GM08714 (cell line): ENCODE data around the gene KSR2.
"Not testable (repeated sequence)": the region's sequence is repeated elsewhere in the genome, so short reads cannot be mapped to it uniquely, and the experiment has no call there.

Experiments
- H3K4me3 ChIP-seq: fragments of 200-500 bp; sonication (Bioruptor generic); 2 replicates; pipeline ENCODE4 v1.5.1; 2014; ENCODE audit warnings: mild to moderate bottlenecking, low read length, inconsistent platforms
- ZNF274 ChIP-seq: IDR thresholded peaks from 2 replicates; pipeline ENCODE4 v1.6.1; 2012; ENCODE audit warnings: mild to moderate bottlenecking, low read depth, low read length

KSR2 gene

DNA sequence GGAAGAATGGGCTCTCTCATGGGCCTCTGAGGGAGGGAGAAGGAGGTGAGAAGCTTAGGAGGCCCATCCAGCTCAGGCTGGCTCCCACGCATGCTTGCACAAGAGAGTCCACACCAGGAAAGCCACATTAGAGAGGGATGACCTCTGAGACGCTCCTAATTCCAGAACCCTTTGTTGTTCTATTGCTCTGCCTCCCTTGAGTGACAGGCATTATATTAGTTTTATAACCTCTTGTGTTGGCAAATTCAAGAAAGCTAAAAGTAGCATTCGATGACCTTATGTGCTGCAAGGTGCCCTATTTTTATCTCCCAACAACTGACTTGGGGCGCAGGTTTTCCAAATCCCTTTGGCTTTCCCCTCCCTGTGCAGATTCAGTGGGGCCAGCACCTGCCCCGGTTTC, 190.1 kb downstream of the KSR2 start:
- TF ChIP-seq ZNF274: no peak
- H3K4me3 ChIP-seq: no peak overlapping the region

DNA sequence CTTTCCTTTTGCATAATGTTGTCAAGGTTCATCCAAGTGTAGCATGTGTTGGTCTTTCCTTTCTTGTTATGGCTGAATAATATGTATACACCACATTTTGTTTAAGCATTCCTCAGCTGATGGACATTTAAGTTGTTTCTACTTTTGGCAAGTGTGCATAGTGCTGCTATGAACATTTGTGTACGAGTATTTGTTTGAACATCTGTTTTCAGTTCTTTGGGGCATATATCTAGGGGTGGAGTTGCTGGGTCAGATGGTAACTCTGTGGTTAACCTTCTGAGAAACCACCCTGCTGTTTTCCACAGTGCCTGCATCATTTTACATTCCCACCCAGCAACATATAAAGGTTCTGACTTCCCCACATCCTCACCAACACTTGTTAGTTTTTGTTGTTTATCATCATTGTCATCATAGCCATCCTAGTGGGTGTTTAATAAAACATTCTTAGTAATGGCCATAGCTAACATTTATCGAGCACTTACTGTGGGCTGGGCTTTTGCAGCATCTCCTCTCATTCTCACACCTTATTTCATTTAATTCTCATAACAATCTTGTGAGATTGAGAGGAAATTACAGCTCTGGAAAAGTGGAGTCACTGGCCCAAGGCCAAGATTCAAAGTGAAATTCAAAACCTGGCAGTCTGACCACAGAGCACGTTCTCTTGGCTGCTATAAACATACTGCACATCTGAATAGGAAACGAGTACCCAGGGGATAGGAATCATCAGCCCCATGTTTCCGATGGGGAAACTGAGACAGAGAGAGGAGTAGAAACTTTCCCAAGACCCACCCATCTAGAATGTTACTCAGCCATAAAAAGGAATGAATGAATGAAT, 193.6 kb downstream of the KSR2 start:
- no peak overlapping the region for H3K4me3 ChIP-seq
- no peak for TF ChIP-seq ZNF274

DNA sequence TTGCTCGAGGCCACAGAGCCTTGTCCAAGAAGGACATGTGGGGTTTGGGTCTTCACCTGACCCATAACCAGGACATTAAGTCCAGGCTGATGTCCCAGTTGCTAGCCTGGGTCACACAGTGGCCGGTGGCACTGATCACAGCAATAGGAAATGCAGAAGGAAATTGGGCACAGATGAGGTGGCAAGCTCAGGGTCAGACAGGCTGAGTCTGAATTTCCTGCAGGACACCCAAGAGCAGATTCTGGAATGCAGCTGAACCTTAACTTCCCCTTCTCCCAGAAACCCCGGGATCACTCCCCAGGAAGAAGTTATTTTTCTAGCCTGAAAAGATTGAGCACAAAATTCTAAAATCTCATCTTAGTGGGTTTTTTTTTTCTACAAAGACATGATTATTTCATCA, 199.9 kb downstream of the KSR2 start:
- TF ChIP-seq ZNF274: no peak
- no peak overlapping the region for H3K4me3 ChIP-seq

DNA sequence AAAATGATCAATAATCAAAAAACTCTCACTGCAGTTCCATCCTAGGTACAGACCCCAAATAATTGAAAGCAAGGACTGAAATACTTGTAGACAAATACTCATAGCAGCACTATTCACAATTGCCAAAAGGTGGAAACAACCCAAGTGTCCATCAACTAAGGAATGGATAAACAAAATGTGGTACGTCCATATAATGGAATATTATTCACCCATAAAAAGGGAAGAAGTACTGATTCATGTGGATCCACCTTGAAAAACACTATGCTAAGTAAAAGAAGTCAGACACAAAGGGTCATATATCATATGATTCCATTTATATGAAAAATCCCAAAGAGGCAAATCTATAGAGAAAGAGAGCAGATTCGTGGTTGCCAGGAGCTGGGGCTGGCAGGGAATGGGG, 202.8 kb downstream of the KSR2 start:
- no peak for TF ChIP-seq ZNF274
- no peak overlapping the region for H3K4me3 ChIP-seq

DNA sequence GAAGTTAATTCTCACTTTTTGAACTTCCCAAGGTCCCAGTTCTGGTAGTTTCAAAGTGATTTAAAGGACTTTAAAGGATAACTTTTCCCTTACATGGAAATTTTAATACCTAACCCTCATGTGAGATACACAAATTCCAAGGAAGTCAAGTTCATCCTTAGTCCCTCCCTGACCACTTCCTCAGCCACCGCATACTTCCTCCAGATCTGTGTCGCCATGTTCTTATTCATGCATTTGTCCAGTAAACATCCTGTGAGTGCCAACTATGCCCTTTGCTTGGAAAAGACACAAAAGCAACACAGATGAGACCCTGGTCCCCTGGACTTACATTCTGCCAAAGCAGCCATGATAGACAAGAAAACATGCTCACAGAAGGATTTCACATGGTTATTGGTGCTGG, 206.6 kb downstream of the KSR2 start:
- TF ChIP-seq ZNF274: no peak

DNA sequence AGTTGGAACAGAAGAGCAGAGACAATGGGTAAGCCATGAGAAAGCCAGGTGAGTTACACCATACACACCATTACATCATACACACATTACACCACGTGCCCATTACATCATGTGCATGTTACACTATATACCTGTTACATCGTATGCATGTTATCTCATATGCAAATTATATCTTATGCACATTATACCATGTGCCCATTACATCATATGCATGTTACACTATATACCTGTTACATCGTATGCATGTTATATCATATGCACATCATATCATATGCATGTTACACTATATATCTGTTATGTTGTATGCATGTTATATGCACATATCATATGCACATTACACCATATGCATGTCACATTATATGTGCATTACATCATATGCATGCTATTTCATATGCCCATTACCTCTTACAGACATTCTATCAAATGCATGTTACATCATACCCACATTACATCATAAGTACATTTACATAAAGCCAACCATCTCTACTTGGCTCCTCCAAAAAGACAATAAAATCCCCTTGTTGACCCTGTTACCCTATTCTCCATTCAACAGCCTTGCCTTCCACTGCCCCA, 207.2 kb downstream of the KSR2 start:
- H3K4me3 ChIP-seq: no peak overlapping the region
- no peak for TF ChIP-seq ZNF274

More for the DNA sequence above, 206.6 kb downstream of the KSR2 start:
- no peak overlapping the region for H3K4me3 ChIP-seq

DNA sequence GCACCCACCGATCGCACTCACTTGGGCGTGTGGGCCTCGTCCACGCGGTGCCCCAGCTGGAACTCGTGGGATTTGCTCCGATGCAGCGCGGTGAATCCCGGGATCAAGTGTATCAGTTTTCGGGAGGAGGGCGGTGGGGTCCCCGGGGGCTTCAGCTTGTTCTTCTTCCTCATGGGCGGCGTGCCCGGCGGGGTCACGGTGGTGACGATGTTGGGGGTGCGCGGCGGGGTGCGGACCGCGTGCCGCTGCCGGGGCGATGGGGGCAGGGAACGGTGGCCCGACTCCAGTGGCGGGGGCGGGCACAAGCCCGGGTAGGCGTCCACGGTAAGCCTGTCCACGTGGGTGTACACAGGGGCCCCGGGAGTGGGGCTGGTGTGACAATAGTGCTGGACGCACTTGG, 207.8 kb downstream of the KSR2 start:
- H3K4me3 ChIP-seq: no peak overlapping the region
- TF ChIP-seq ZNF274: no peak

DNA sequence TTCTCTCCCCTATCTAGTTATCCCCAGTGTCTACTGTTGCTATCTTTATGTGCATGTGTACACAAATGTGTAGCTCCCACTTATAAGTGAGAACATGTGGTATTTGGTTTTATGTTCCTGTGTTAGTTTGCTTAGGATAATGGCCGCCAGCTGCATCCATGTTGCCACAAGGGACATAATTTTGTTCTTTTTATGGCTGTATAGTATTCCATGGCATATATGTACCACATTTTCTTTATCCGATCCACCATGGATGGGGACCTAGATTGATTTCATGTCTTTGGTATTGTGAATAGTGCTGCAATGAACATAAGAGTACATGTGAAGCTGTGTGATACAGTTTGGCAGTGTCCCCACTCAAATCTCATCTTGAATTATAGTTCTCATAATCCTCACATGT, 218.1 kb downstream of the KSR2 start:
- H3K4me3 ChIP-seq: no peak overlapping the region
- TF ChIP-seq ZNF274: no peak

DNA sequence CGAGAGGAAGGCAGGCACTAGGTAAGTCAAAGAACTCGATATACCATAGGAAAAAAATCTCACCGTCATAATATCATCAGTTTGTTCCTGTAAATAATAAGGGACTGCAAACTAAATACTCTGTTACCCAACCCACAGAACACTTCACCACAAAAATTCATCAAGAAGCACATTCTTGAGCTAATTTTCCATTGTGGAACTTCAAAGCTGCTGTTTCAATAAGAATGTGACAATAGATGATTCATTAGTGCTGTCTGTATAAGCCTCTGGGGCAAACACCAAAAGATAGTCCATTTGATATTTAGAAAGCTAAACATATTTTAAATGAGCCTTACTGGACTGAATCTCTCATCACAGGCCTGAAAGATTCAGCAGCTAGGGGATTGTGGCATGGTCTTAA, 219.4 kb downstream of the KSR2 start:
- no peak overlapping the region for H3K4me3 ChIP-seq
- no peak for TF ChIP-seq ZNF274

DNA sequence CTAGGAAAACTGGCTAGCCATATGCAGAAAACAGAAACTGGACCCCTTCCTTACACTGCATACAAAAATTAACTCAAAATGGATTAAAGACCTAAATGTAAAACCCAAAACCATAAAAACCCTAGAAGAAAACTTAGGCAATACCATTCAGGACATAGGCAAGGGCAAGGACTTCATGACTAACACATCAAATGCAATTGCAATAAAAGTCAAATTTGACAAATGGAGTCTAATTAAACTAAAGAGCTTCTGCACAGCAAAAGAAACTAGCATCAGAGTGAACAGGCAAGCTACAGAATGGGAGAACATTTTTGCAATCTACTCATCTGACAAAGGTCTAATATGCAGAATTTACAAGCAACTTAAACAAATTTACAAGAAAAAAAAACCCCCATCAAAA, 222.4 kb downstream of the KSR2 start:
- not testable (repeated sequence) for H3K4me3 ChIP-seq

DNA sequence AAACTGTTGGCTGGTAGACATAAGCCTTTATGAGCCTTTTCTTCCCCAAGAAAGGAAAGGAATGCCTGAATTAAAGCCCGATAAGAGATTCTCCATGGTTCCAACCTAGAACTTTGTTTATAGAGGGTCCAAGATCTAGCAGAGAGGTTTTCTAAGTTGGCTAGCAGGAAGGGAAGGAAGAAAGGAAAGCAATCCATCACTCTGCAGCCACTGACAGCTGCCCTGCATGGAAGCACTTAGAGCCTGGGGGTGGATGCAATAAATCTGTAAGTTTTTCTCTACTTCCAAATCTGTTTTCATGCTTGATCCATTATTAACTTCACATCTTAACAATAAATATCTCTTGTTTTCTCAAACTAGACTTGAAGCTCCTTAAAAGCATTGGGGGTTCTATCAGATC, 224.4 kb downstream of the KSR2 start:
- TF ChIP-seq ZNF274: no peak

DNA sequence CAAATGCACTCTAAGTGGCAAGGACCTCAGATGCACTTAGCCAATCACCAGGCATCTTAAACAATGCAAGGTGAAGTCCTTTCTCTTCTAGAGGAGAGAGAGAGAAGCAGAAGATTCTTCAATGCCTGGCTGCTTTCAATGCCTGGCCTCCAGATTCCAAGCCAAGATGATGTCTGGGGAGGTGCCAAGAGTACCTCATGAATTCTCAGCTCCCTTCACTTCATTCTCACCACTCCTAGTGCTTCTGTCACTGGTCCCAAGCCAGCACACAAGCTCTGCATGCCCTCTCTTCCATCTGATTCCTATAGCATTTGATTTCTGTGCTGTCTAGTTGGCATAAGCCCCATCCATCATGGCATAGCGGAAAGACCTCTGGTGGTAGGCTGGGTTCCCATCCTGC, 225.0 kb downstream of the KSR2 start:
- no peak for TF ChIP-seq ZNF274
- no peak overlapping the region for H3K4me3 ChIP-seq

More for the DNA sequence above, 224.4 kb downstream of the KSR2 start:
- no peak overlapping the region for H3K4me3 ChIP-seq

DNA sequence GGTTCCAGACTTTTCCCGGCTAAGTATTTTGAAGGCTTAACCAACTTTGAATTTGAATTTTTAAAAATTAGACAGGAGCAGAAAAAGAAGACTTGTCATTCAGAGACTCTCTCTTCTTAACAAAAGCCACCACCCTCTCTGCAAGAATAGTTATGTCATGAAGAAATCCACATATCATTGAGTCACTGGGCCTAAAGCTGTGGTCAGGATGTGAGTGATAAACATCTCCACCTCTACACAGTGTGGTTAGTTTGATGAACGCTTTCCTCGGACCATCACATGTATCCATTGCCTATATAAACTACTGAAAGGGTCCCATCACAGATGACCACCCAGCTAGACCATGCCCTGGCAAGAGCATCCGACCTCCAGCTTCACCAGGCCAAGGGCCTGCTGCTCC, 226.1 kb downstream of the KSR2 start:
- TF ChIP-seq ZNF274: no peak
- no peak overlapping the region for H3K4me3 ChIP-seq

DNA sequence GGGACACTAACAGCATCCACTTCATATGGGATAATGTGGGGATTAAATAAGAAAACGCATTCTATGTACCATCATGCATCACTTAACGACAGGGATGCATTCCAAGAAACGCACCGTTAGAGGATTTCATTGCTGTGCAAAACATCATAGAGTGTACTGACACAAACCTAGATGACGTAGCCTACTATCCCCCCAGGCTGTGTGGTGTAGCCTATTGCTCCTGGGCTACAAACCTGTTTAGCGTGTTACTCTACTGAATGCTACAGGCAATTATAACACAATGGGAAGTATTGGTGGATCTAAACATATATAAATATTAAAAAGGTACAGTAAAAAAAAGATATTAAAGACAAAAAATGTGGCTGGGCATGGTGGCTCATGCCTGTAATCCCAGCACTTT, 230.6 kb downstream of the KSR2 start:
- no peak overlapping the region for H3K4me3 ChIP-seq
- no peak for TF ChIP-seq ZNF274

DNA sequence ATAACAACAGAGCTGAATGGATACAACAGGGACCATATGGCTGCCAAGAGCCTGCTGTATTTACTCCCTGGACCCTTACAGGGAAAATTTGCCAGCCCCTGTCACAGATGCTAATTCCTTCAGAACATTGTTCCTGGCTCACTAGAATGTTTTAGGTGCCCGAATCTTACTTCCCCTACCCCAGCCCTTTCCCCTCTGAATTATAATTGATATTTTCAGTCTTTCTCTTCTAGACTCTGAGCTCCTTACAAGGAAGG, 235.3 kb downstream of the KSR2 start:
- no peak for TF ChIP-seq ZNF274
- H3K4me3 ChIP-seq: no peak overlapping the region
